GM20000 (cell line): Measurements from ENCODE around the gene SORT1.
"Not testable (repeated sequence)": the region's sequence is repeated elsewhere in the genome, so short reads cannot be mapped to it uniquely, and the experiment has no call there.

ENCODE experiments used
- DNase-seq: peaks from one replicate; pipeline ENCODE4 v3.0.0; 2012; ENCODE audit warnings: low spot score
- CTCF ChIP-seq: IDR thresholded peaks from 2 replicates; pipeline ENCODE4 v1.5.1; 2012; ENCODE audit warnings: mild to moderate bottlenecking, control low read depth; ENCODE audit errors: extremely low read depth, missing control alignments

Gene SORT1

GRCh38 chr1:109397581-109398342, at the start of gene SORT1:
Gene SORT1 (minus strand): TSS chr1:109397918. CDS start chr1:109397892, 26 bp downstream.
- DNase-seq: peak; percentile 81
- TF ChIP-seq CTCF: no peak

- DNase-seq: not testable (repeated sequence)
These were observed 48.4 kb upstream of the SORT1 start for GRCh38 chr1:109445949-109446695.

GRCh38 chr1:109444346-109444745, 46.6 kb upstream of the SORT1 start:
- no peak for DNase-seq
- TF ChIP-seq CTCF: no peak

DNA sequence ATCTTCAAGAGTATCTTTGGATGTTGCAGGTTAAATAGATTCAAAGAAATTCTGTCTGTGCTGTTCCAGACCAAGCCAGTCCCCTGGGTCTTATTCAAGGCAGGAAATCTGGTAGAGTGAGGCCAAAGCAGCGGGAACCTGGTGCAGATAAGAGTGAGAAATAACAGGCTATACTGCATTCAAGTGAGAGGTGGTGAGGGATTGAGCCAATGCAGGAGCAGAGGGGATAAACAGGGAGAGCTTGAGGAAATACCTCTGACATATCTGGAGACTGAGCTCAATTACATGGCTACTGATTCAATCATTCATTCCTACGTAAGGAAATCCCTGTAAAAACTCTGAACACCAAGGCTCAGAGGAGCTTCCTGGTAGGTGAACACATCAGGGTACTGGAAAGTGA, 45.8 kb upstream of the SORT1 start:
- DNase-seq: no peak
- TF ChIP-seq CTCF: no peak

DNA sequence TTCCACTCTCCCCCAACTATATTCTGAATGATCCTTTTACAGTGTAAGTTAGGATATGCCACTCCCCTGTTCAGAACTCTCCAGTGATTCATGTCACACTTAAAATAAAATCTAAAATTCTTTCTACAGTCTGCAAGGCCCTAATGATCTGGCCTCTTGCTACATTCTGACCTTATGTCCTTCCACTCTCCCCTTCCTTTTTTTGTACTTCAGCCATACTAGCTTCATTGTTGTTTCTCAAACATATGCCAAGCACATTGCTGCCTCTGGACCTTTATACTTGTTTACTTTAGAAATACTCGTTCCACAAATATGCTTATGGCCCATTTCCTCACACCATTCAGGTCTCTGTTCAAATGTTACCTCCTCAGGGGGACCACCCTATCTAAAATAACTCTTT, 43.4 kb upstream of the SORT1 start:
- TF ChIP-seq CTCF: no peak
- no peak for DNase-seq

DNA sequence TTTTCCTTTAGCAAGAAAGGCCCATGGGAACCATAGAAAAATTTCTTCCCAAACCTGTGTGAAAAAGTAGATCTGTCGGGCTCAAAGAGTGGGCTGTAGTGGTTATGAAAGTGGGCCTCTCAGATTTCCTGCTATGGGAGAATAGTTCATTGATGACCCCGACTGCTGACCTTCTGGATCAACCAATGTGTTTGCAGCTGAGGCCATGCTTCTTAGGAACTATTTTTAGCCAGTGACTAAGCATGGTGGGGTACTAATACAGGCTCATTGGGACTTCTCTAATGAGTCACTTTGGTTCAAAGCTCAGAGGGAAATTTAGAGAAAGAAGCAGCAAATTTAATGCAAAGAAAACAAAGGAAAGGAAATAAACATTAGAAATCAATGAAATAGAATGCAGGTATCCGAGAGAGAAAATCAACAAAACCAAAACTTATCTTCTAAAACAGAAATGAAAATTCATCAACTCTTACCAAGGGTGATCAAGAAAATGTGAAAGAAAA, 41.1 kb upstream of the SORT1 start:
- TF ChIP-seq CTCF: no peak
- DNase-seq: peak; percentile 19

DNA sequence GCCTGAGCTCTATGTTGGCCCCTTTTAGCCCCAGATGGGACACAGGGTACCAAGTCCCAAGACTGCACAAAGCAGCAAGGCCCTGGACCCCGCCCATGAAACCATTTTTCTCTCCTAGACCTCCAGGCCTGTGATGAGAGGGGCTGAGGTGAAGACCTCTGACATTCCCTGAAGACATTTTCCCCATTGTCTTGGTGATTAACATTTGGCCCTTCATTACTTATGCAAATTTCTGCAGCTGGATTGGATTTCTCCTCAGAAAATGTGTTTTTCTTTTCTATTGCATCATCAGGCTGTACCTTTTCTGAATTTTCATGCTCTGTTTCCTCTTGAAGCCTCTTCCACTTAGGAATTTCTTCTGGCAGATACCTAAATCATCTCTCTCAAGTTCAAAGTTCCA, 36.8 kb upstream of the SORT1 start:
- TF ChIP-seq CTCF: no peak
- no peak for DNase-seq
